Activated T-helper 1 cell treated with Interleukin-2 at 50 U/mL for 16 hours (primary cell): ENCODE data around the gene SERPINA9.
"Not testable (repeated sequence)": the region's sequence is repeated elsewhere in the genome, so short reads cannot be mapped to it uniquely, and the experiment has no call there.

Experiments
- DNase-seq: peaks from one replicate; pipeline ENCODE4 v3.0.0-alpha.2; 2020; ENCODE audit warnings: low read depth

SERPINA9 gene

DNA sequence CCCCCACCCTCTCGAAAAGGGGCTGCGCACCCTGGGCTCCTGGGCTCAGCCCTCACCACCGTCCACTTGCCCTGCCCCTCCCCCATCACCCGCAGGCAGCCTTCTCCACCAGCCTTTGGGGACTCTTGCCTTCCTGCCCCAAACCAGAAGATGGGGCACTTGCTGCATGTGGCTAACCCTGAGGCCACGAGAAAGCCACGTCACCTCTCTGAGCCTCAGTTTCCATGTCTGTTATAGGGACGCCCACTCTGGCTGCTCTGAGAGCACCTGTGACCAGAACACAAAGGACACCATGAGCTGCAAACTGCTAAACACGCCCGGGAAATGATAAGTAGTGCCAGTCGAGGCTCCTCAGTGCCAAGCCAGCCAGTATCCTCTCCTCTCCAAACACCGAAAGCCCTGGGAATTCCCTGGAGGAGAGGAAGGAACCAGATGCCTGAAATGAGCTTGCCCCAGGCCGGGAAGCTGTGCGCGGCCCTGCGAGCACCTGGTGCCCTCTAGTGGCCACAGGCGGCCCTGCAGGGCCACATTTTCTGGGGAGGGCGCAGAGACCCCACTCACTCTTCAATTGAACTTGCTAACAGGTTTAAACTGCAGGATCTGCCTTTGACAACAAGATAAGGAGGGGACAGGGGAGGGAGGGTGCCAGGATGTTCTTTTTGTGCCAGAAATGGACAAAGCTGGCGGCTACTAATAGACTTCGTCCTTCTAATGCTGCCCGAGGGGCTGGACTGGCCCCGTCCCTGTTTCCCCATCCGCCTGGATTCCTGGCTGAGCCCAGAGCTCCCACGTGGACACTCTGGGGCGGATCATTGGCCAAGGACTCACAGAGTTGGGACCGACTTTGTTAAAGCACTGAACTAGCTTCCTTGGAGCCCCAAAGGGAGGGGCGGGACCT lies 10.2 kb upstream of the SERPINA9 start:
- DNase-seq = peak; percentile 11

DNA sequence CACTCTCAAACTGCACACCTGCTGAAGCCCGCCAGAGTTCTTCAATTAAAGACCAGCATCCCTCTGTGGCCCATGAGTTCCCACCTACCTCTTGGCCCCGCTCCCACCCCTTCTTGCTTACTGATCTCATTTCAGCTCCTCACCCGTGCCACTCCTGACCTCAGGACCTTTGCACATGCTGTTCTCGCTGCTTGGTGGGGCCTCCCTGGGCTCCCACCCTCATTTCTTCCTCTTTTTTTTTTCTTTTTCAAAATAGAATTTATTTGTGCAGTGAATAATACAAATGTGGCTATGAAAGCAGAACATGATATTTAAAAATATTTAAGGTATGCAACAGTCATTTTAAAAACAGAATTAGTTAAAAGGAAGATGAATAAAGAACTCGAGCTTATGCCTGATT lies 8.5 kb upstream of the SERPINA9 start:
- no peak for DNase-seq

DNA sequence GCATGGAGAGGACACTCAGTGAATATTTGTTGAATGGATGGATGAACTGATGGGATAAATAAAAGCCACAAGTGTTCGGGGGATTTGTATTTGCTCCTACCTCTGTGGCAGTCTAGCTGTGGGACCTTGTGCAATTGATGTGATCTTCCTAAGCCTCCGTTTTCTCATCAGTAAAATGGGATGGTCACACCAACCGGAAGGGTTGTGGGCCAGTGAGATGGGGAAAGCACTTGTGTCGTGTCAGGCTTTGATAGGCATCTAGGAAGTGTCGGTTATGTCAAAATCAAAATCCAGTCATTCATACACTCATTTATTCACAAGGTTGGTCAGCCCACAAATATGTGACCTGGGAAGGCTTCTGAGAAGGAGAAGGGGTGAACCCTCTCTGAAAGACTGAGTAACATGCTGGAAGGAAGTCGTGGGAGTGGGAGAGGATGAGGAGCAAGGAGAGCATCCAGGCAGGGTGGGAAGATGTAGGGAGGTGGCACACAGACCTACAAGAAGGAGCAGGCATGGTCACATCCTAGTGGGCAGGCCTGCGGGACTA lies 7.8 kb upstream of the SERPINA9 start:
- DNase-seq = no peak

DNA sequence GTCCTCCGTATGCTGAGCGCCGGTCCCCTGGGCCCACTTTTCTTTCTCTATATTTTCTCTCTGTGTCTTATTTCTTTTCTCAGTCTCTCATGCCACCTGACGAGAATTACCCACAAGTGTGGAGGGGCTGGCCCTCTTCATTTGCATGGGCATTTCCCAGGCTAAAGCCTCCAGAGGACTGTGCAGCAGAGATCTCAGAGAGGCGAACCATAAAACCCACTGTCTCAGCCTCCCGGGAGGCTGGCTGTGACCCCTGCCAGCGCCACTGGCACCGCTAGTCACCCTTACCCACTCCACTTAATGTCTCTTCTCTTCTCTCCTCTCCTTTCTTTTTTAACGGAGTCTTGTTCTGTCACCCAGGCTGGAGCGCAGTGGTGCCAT lies 7.1 kb upstream of the SERPINA9 start:
- DNase-seq = no peak

DNA sequence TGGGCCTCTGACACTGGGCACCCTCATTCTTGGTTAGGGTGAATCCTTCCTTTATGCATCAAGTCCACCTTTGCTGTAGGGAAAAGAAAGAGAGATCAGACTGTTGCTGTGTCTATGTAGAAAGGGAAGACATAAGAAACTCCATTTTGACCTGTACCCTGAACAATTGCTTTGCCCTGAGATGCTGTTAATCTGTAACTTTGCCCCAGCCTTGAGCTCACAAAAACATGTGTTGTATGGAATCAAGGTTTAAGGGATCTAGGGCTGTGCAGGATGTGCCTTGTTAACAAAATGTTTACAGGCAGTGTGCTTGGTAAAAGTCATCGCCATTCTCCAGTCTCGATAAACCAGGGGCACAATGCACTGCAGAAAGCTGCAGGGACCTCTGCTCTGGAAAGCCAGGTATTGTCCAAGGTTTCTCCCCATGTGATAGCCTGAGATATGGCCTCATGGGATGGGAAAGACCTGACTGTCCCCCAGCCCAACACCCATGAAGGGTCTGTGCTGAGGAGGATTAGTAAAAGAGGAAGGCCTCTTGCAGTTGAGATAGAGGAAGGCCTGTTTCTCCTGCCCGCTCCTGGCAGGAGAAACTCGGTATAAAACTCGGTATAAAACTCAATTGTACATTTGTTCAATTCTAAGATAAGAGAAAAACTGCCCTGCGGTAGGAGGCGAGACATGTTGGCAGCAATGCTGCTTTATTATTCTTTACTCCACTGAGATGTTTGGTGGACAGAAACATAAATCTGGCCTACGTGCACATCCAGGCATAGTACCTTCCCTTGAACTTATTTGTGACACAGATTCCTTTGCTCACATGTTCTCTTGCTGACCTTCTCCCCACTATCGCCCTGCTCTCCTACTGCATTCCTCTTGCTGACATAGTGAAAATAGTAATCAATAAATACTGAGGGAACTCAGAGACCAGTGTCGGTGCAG lies 6.4 kb upstream of the SERPINA9 start:
- DNase-seq = not testable (repeated sequence)

DNA sequence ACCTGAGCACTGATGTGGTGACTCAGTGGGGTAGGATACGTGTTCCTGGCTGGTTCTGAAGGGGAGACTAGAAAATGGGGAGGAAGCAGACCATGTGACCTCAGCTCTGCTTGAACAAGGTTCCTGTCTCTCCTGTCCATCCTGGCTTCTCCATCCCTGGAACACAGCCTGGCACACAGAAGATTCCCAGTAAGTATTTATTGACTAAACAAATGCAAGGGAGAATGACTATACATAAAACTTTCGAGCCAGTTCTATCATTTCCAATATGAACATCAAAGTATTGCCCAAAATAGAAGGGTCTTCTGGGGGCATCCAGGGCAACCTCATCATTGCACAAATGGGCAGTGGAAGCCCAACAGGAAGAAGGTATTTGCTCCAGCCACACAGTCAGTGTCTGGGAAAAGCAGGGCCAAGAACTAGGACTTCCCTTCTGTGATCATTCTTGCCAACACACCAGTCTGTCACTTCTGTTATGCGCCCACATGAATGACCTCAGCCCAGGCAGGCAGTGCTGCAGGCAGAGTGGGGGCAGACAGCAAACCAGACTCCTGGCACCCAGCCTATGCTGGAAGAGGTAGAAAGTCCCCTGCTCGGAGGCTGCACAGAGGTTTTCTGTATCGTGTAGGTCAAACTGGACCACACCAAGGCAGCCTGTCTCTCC lies 5.6 kb upstream of the SERPINA9 start:
- DNase-seq = no peak

DNA sequence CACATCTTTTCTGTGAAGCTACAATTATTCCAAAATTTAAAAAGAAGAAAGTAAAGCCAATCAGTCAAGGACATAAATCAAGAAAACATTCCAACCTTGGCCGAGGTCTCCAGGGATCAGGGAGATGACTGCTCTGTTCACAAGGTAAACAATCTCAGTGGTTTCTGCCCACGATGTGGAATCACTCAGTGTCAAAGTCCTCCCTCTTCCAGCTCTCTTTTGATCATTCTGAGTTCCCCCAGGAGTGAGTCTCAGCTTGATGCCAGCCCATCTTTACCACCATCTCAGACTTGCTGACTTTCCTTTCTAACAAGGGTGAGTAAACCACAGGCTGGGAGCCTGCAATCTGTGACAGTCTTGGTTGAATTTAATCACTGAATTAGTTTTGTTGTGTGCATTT lies 4.8 kb upstream of the SERPINA9 start:
- DNase-seq = no peak

DNA sequence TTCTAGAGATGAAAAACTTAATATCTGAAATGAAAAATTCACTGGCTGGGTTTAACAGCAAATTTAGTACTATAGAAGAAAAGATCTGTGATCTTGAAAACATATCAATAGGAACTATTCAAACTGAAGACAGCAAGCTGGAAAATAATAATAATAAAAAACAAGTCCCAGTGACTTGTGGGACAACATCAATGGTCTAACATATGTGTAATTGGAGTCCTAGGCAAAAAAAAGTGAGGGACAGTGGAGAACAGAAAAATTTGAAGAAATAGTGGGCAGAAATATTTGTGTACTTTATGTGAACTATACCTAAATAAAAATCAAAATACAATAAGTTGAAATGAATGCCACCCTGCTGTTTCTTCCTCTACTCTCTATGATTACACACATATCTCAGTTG lies 2.4 kb upstream of the SERPINA9 start:
- no peak for DNase-seq

DNA sequence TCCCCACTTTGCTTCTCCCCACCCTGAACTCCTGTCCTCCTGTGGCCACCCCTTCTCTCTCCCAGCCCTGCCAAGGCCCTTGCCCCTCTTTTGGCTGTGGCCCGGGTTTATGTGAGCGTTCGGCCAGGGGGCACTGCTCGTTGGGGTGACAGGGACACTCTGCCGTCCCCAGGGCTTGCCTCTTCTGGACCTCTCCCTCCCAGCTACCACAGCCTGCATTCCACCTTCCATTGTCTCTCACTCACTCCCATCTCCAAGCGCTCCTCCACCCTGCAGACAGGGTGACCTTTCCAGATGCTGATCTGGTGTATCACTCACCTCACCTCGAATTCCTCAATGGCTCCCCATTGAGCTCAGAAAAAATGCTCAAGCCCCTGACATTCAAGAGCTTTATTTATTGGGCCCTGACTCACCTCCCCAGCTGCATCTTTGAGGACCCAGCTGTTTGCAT lies 1.4 kb downstream of the SERPINA9 start:
- DNase-seq = no peak

DNA sequence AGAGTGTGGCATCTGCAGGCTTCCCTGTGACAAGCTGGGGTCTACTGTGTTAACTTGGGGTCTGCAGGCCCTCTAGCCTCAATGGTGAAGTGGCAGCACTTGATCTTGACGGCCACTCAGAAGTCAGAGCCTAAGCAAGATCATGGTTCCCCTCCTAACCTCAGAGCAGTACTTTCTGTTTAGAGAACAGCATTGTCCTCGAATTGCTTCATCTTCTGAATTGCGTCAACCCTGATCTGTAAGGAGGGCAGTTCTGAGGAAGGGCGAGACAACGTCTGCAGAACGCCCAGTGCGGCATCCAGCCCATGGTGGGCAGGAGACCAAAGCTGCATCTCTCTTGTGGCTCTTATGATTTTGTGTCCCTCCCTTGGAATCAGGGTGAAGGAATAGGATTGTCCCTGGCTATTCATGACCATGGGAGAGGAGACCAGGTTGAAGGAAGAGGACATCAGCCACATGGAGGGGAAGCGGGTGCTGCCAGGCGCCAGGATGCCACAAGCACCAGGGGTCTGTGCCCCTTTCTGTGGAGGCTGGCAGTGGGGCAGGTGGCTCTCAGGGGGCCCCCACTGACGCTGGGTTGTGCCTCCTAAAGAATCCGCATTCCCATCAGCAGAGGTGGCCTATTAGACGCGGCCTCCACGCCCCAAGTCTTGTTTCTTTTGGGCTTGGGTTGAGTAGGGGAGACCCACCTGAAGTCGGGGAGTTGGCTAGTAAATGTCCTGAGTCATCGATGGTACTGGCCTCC lies 2.2 kb downstream of the SERPINA9 start:
- no peak for DNase-seq

DNA sequence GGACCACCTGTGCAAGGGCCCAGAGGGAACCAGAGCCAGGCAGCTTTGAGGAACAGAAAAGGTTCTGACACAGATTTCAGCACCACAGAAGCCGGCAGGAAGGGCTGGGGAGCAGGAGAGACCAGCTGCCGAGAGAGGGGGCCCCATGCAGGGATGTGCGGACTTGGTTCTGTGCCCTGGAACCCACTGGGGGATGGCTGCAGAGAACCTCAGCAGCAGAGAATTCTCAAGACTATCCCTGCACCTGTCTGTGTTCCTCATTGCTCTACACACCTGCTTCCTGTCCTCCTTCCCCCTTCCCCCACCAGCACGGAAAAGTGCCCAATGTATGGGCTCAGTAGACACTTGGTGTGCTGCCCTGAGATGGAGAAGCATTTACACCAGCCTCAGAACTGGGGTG lies 3.2 kb downstream of the SERPINA9 start:
- no peak for DNase-seq

DNA sequence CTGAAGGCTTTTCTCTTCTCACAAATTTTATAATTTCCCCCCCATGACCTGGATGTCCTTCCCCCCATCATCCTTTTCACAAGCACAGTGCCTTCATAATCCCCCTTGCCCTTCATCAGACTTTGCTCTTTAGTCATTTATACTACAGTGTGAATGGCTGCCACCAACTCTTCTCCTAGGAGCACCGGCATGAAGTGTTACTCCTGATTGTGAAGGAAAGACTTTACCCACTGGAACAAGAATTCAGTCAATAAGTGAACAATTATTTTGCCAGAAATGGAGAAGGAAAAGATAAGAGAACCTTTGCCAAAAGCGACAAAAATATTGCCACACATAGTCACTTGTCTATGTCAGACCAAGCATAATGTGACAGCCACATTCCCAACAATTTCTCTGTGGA lies 5.0 kb downstream of the SERPINA9 start:
- no peak for DNase-seq

DNA sequence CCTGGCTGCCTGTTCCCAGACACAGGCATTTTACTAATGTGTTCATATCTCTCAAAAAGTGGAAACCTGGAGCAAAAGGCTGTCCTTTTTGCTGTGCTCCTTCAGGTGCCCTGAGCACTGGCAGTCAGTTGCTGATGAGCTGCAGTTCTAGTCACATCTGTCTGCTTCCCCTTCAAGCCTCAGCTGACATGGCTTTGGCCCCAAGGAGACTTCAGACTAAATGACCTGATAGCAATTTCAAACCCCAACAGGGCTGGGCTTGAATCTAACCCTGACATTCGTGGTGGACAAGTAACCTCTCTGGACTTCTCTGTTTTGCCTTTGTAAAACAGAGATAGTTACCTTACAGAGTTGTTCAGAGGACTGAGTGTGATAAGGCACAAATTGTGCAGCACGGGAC lies 5.7 kb downstream of the SERPINA9 start:
- no peak for DNase-seq

DNA sequence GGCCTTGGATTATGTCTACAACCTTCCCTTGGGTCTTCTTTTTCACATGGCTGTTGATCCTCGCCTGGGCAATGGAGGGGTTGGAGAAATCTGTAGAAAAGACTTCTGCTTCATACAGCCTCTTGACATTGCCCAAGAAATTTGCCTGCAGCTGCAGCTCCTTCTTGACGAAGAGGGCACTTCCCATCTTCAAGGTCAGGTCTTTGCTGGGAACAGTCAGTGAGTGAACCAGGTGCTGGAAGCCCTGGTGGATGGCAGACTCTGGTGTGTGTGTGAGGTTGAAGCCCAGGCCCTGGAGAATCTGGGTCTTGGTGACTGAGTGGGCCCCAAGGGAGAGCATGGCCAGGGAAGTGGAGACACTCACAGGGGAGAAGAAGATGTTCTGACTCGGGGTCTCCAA lies 6.7 kb downstream of the SERPINA9 start:
- no peak for DNase-seq

DNA sequence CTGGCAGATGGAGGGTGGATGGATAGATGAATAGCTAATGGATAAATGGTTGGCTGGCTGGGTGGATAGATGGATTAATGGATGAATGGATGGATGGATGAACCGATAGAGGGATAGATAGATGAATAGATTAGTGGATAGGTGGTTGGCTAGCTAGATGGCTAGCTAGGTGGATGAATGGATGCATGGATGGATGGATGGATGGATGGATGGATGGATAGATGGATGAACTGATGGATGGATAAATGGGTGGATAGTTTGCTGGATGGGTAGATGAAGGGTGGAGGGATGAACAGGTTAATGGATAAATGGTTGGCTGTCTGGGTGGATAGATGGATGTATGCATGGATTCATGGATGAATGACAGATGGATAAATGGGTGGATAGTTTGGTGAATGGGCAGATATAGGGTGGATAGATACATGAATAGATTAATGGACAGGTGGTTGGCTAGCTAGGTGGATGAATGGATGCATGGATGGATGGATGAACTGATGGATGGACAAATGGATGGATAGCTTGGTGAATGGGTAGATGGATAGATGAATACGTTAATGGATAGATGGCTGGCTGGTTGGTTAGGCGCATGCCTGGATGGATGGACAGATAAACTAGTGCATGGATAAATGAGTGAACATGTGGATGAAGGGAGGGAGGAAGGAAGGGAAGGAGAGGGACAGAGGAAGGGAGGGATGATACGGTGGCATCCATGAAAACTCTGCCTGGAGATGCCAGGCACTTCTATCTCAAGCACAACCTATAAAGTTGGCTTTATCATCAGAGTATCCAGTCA lies 8.1 kb downstream of the SERPINA9 start:
- DNase-seq = no peak

DNA sequence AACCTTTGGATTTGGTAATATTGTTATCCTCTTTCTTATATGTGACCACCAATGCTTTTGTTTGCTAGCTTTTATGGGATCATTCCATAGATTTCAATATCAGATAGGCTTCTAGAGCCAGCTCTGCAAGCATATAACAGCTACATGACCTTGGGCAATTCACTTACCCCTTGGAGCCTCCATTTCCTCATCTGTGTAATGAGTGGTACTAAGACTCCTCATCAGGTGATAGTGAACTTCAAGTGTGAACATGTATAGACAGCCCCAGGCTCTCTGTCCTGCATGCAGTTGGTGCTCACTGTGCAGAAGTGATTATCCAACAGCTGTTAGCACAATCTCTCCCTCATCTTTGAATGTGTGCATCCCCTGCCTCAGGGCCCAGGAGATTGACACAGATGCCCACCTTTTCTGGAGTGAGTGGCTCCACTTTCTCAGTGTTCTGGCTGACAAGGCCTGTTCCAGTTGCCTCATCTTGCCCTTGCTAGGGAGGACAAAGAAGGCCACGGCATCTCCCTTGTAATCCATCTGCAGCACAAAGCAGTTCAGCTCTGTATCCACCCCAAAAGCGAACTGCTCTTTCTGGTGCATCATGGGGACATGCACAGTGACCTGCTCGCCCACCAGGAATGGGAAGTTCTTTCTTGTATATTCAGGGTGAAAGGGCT lies 9.2 kb downstream of the SERPINA9 start:
- DNase-seq = no peak

DNA sequence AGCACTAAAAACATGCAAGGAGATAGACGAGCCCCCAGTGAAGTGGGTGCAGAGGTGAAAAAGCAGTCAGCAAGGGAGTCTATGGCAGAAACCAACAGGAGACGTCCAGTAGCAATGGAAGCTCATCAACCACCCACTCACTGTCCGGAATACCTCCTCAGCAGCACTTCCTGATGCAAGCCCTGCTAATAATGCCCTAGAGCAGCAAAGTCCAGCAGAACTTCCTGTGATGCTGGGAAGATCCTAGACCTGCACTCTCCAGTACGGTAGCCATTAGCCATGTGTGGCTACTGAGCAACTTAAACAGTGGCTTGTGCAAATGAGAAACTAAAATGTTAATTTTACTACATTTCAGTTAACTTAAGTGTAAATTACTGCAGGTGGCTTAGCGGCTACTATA lies 11.0 kb downstream of the SERPINA9 start:
- DNase-seq = no peak

DNA sequence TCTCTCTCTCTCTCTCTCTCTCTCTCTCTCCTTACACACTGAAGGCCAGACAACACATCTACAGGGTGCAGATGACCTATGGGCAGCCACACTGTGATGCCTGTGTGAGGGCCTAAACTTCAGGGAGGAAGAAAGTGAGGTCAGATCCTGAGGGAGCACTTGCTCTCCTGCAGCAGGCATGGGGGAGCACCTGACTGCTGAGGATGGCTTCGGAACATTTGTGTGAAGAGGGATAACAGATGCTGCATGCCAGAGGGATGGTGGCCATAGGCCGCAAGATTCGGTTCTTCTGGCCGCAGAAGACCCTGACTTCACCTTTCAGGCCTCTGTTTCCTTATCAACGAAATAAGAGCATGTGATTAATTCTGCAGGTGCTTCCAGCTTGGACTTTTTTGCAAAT lies 11.7 kb downstream of the SERPINA9 start:
- DNase-seq = no peak

DNA sequence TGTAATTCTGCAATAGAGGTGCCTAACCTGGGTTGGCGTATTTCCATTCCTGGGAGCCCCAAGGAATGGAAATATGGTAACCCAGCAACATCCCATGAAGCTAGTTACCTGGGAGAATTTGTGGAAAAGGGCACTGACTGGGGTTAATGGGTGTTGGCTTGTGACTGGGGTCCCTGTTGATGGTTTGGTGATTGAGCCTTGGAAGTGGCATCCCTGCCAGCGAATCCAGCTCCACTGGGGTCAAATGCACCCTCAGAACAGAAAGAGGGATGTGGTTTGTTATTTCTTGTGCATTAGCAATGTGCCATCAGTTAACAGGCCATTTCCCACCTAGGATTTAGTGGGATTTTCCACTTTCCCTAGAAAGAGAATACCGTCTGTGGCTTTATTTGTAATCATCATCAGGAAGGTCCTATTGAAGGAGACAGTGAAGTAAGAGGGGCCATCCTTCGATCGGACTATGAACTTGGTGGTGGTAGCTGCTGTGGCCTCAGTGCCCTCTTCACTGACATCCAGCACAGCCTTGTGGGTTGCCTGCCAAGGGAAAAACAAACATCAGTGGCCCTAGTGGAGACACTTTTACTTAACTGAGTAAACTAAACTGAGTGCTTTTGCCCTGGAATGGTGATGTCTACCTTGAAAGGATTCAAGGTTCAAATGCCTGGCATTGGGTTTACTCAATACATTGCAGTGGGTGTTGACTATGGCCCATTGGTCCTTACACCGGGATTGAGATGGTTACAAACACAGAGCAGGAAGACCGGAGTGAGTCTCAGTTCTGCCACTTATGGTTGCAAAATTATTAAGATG lies 13.0 kb downstream of the SERPINA9 start:
- DNase-seq = no peak
